Heart left ventricle (tissue), 13 donors: ENCODE results near the gene OLFM1.

ENCODE experiments used
- CTCF ChIP-seq, 12 donors: fragments of 200-600 bp; sonication (generic) in 4 of 12; IDR thresholded peaks; one replicate each; pipeline versions ENCODE4 v1.5.0 to v1.8.0; 2018 to 2022; ENCODE audit warnings: antibody characterized with exemption in 12 of 12, mild to moderate bottlenecking in 5 of 12
- POLR2A ChIP-seq, 2 donors: fragments of 450-650 bp; IDR thresholded peaks; one replicate each; pipeline ENCODE4 v1.6.1; 2017; ENCODE audit warnings: antibody characterized with exemption in 2 of 2, mild to moderate bottlenecking in 2 of 2, moderate library complexity in 2 of 2
- donor health status: ischemic (EF 13 %, LVEDD 7.1; RV severe dilation, severe dysfunction).
- donor health status: DM: no; HTN: yes; CAD: no.
- donor health status: DM: no; HTN: no; CAD: no.
- donor health status: ischemic (EF 25% LVEDD 6.9; RV normal size, moderate dysfunction).
- donor health status: ischemic (EF 25% LVEDD 5.7; RV mildly dilated, moderate dysfunction).
- donor health status: ischemic (EF 35%, LVEDD 5.7; RV mildly dilated, moderate dysfunction).
- donor health status: nonischemic (EF 11% LVEDD 7.7; RV severe dilation, severe dysfunction).
- donor health status: DM: yes; HTN: yes; CAD: no.
- donor health status: PGD.
- donor health status: ischemic (EF 29% LVEDD 5.4; RV normal size, mild dysfunction).
- donor health status: nonischemic (EF 23%, LVEDD 6.1; RV moderate dilation, normal function).

- TF ChIP-seq POLR2A (IDR thresholded peaks at IDR 0.05) (no peak), CTCF (IDR thresholded peaks at IDR 0.05) (no peak)
Measured at GRCh38 chr9:135157856-135158563, 70.5 kb downstream of the OLFM1 start.
